GM19372 (cell line): ENCODE measurements around the gene BCLAF3.

ENCODE experiments used
- ATAC-seq: cut with Tn5 transposase; IDR thresholded peaks from one replicate; pipeline ENCODE4 v1.9.1; 2021; ENCODE audit warnings: mild to moderate bottlenecking, low read depth, moderate library complexity; ENCODE audit not compliant: unreplicated experiment

BCLAF3 gene

GRCh38 chrX:19972984-19973383 lies 17.9 kb downstream of the BCLAF3 start:
- no peak for ATAC-seq

- ATAC-seq = no peak
Observed at GRCh38 chrX:19968276-19968675, 22.6 kb downstream of the BCLAF3 start.

- ATAC-seq = no peak
Observed at GRCh38 chrX:19966056-19966455, 24.8 kb downstream of the BCLAF3 start.

- ATAC-seq = no peak
Observed at GRCh38 chrX:19964017-19964710, 26.7 kb downstream of the BCLAF3 start.

DNA sequence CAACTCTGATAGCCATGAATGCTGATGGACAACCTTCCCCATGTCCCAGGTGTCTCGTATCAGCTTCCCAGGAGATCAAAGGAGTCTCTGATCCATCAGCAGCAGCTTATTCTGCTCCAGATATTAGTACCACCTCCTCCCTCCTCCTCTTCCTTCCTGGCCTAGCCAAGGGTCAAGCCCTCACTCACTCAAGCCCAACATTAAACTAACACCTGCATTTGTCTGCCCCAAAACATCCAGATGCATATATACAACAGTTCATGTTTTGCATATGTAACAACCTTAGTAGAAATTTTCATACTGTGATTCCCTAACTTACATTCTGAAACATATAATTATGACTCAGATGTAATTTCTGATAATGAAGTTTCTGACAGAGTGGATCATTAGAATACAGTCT lies 29.9 kb downstream of the BCLAF3 start:
- no peak for ATAC-seq

GRCh38 chrX:19958552-19959486 lies 32.0 kb downstream of the BCLAF3 start:
- no peak for ATAC-seq

DNA sequence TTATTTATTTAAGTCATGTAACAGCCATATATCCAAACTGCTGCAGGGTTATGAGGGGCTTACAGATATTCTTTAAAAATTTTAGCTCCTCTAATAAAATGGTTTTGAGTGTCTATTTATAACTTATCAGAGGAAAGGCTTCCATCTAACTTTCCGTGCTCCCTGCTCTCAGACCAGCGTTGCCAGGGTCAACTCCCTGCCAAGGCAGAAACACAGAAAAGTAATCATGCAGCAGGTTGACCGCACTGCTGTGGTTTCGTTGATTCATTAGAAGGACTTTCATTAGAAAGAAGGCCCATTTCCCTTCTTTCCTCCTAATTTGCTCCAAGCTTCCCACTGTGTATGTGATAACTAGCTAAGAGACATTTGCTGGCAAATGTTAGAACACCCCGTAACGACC lies 33.9 kb downstream of the BCLAF3 start:
- no peak for ATAC-seq

DNA sequence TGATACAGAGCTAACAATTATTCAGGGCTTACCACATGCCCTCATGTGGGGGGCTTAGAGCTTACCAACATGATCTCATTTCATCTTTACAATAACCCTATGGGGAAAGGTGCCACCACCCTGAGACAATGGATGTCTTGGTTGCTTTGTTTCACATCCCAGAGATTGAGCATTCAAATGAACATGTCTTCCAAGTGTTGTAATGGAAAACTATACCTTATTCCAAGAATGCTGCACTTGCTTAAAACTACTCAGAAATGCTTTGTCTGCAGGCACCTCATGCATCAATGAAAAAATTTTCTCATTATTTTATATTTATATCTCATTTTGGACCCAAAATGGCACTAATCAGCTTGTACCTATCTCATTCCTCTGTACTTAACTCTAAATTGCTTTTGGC lies 34.6 kb downstream of the BCLAF3 start:
- ATAC-seq = no peak

GRCh38 chrX:19955306-19955705 lies 35.6 kb downstream of the BCLAF3 start:
- ATAC-seq = no peak

GRCh38 chrX:19954335-19955096 lies 36.3 kb downstream of the BCLAF3 start:
- ATAC-seq = no peak

DNA sequence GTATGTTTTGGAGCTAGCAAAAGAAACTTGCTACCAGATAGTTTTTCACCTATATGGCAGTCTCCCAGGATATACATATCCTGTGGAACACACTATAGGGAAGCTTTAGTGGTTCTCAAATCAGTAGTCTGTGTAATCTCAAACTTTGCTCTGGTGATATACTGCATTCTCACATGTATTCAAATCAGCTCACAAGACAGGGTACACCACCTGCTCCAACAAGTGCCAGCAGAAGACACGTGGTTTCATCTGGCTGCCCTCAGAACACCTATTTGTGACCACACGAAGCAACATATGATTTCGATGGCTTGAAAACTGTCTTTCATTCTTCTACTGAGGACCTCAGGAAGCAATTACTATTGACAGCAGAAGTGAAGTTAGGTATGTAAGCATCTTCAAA lies 37.7 kb downstream of the BCLAF3 start:
- no peak for ATAC-seq

- ATAC-seq = no peak
Observed at GRCh38 chrX:19949340-19949739, 41.5 kb downstream of the BCLAF3 start.

- ATAC-seq = no peak
Observed at GRCh38 chrX:19947612-19948011, 43.2 kb downstream of the BCLAF3 start.
